Measurements from ENCODE around the gene CHST8. TPM values are rescaled to one million over a fixed set of nuclear protein-coding genes. Genes with fewer than 3 reads are reported as not detected.
"Not testable (repeated sequence)": the region's sequence is repeated elsewhere in the genome, so short reads cannot be mapped to it uniquely, and the experiment has no call there.

Gene CHST8
- total RNA-seq, 1 experiment from 2014 or later, result not detected

DNA sequence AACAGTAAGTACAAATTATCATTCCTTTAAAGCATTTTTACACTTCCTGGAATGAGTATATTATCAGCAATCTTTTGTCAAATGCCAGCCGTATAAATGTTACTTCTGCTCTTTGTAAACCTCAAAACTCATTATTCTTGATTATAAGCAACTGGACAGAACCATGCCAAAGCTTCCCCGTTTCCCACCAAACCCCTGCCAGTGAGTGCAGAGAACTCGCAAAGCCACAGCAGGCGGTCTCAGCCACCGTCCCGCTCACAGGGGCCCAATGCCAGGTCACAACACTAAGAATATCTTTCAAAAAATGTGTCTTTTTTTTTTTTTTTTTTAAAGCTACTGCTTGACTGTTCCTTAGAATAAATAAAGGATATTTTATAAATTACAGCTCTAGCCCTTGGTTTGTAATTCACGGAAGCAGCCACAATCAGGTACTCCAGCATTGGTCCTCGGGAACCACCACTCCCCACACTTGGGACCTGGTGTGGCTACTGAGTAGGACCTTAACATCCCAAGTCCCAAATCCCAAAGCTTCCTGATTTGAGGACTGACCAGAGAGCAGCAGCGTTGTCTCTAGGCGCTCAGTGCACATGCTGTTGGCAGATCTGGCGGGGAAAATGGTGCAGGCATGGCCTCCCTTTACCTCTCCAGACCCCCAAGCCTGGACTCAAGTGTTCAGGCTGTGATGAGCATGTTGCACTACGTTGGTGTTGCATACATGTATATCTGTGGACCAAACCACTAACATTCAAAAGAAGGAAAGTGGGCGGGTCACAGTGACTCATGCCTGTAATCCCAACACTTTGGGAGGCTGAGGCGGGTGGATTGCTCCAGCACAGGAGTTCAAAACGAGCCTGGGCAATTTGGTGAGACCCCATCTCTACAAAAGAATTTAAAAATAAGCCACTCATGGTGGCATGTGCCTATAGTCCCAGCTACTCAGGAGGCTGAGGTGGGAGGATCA is 193.9 kb downstream of the CHST8 start:
- POLR2A ChIA-PET, result no interaction called here
- H3K4me3 ChIP-seq (ENCODE audit: low read depth, low read length), result no peak overlapping the region
- DNase-seq, result no peak
- Mint-ChIP-seq H3K27me3 (ENCODE audit: insufficient read depth, unreplicated experiment) (no peaks in the 10 kb centered on the region), H3K36me3 (ENCODE audit: insufficient read depth, unreplicated experiment) (peaks cover 9% of the 10 kb centered on the region), H3K4me3 (ENCODE audit: unreplicated experiment) (no peak overlapping the region), H3K27ac (ENCODE audit: unreplicated experiment) (no peak overlapping the region), H3K4me1 (ENCODE audit: low read depth, unreplicated experiment) (no peaks in the 10 kb centered on the region), H3K9me3 (ENCODE audit: unreplicated experiment) (no peaks in the 10 kb centered on the region)
- H3K9me3 ChIP-seq, result no peaks in the 10 kb centered on the region
- no peaks in the 10 kb centered on the region for H3K36me3 ChIP-seq (ENCODE audit: control insufficient read depth, insufficient read depth, low read length)
- no TSS peak for BruUV-seq (replicated peaks)
- intact Hi-C loops (cut with micrococcal nuclease; ENCODE audit: unreplicated experiment), result no loop called here
- TF ChIP-seq, protein P1, sequence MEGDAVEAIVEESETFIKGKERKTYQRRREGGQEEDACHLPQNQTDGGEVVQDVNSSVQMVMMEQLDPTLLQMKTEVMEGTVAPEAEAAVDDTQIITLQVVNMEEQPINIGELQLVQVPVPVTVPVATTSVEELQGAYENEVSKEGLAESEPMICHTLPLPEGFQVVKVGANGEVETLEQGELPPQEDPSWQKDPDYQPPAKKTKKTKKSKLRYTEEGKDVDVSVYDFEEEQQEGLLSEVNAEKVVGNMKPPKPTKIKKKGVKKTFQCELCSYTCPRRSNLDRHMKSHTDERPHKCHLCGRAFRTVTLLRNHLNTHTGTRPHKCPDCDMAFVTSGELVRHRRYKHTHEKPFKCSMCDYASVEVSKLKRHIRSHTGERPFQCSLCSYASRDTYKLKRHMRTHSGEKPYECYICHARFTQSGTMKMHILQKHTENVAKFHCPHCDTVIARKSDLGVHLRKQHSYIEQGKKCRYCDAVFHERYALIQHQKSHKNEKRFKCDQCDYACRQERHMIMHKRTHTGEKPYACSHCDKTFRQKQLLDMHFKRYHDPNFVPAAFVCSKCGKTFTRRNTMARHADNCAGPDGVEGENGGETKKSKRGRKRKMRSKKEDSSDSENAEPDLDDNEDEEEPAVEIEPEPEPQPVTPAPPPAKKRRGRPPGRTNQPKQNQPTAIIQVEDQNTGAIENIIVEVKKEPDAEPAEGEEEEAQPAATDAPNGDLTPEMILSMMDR (IDR thresholded peaks at IDR 0.05; ENCODE audit: insufficient read depth in 1 of 2, low read depth in 1 of 2, low read length in 1 of 2, severe bottlenecking in 1 of 2, unreplicated experiment in 1 of 2), result no peak
- H3K27me3 ChIP-seq (replicated peaks; ENCODE audit: control insufficient read depth, insufficient read depth, low read length), result no peaks in the 10 kb centered on the region
- CTCF ChIA-PET, result interaction anchor here (0.9 kb wide), 1 partner anchor 182 kb away, joined by 3 read pairs; no protein-coding TSS in a partner anchor
- H3K4me1 ChIP-seq, result 0 out of 2 replicates have a peak, but pooled peaks cover 11% of the 10 kb centered on the region

- Mint-ChIP-seq H3K9me3 (ENCODE audit: unreplicated experiment) (no peaks in the 10 kb centered on the region), H3K4me1 (ENCODE audit: low read depth, unreplicated experiment) (no peaks in the 10 kb centered on the region), H3K27me3 (ENCODE audit: insufficient read depth, unreplicated experiment) (peaks cover 2% of the 10 kb centered on the region), H3K4me3 (ENCODE audit: unreplicated experiment) (peak overlapping the region; percentile 30), H3K27ac (ENCODE audit: unreplicated experiment) (no peak overlapping the region), H3K36me3 (ENCODE audit: insufficient read depth, unreplicated experiment) (no peaks in the 10 kb centered on the region)
- Histone ChIP-seq H3K4me1 (0 out of 2 replicates have a peak, but pooled peaks cover 11% of the 10 kb centered on the region), H3K36me3 (ENCODE audit: control insufficient read depth, insufficient read depth, low read length) (no peaks in the 10 kb centered on the region), H3K27me3 (replicated peaks; ENCODE audit: control insufficient read depth, insufficient read depth, low read length) (no peaks in the 10 kb centered on the region), H3K4me3 (ENCODE audit: low read depth, low read length) (no peak overlapping the region), H3K9me3 (no peaks in the 10 kb centered on the region)
- intact Hi-C loops (cut with micrococcal nuclease; ENCODE audit: unreplicated experiment), result no loop called here
- ChIA-PET CTCF (interaction anchor here (0.8 to 1.5 kb wide), 3 partner anchors 24 to 327 kb away, joined by 3 to 8 read pairs (median 3); no protein-coding TSS in a partner anchor), POLR2A (interaction anchor here (0.7 kb wide), 1 partner anchor 389 kb away, joined by 8 read pairs; no protein-coding TSS in a partner anchor)
- TF ChIP-seq, protein P1 (IDR thresholded peaks at IDR 0.05; ENCODE audit: insufficient read depth in 1 of 2, low read depth in 1 of 2, low read length in 1 of 2, severe bottlenecking in 1 of 2, unreplicated experiment in 1 of 2), result no peak
- DNase-seq, result no peak
- no TSS peak for BruUV-seq (replicated peaks)
Observed at GRCh38 chr19:33818411-33818810, 196.7 kb downstream of the CHST8 start.

DNA sequence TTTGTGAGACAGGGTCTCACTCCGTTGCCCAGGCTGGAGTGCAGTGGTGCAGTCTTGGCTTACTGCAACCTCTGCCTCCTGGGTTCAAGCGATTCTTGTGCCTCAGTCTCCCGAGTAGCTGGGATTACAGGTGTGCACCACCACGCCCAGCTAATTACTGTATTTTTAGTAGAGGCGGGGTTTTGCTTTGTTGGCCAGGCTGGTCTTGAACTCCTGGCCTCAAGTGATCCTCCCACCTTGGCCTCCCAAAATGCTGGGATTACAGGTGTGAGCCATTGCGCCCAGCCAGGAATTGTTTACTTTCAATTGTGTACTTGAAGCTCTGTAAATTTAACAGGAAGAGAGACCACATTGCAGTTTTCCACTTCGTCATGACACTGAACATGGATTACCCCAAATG is 197.3 kb downstream of the CHST8 start:
- H3K27me3 Mint-ChIP-seq (ENCODE audit: insufficient read depth, unreplicated experiment); BruUV-seq (replicated peaks); H3K9me3 ChIP-seq; H3K9me3 Mint-ChIP-seq (ENCODE audit: unreplicated experiment); H3K36me3 ChIP-seq (ENCODE audit: control insufficient read depth, insufficient read depth, low read length); H3K4me1 Mint-ChIP-seq (ENCODE audit: low read depth, unreplicated experiment); H3K36me3 Mint-ChIP-seq (ENCODE audit: insufficient read depth, unreplicated experiment); H3K4me3 ChIP-seq (ENCODE audit: low read depth, low read length); intact Hi-C loops (cut with micrococcal nuclease; ENCODE audit: unreplicated experiment); H3K27ac Mint-ChIP-seq (ENCODE audit: unreplicated experiment); H3K27me3 ChIP-seq (replicated peaks; ENCODE audit: control insufficient read depth, insufficient read depth, low read length); DNase-seq: not testable (repeated sequence)
- ChIA-PET CTCF (interaction anchor here (0.6 to 1.5 kb wide), 4 partner anchors 9 to 326 kb away, joined by 3 to 8 read pairs (median 4); no protein-coding TSS in a partner anchor), POLR2A (interaction anchor here (0.6 to 0.7 kb wide), 3 partner anchors 23 to 390 kb away, joined by 3 to 8 read pairs (median 3); partner anchors contain the start of gene KCTD15)
- H3K4me3 Mint-ChIP-seq (ENCODE audit: unreplicated experiment), result peak overlapping the region; percentile 74
- H3K4me1 ChIP-seq, result 0 out of 2 replicates have a peak, but pooled peaks cover 11% of the 10 kb centered on the region

All from Caco-2 (cell line).